Astrocyte of the cerebellum (primary cell): ENCODE results near the gene ATP5ME.

Experiments
- DNase-seq: peaks from one replicate; pipeline ENCODE4 v3.0.0-alpha.2; 2011; ENCODE audit warnings: low read depth
- H3K4me3 ChIP-seq: 2 replicates; pipeline ENCODE4 v1.5.1; 2011; ENCODE audit warnings: mild to moderate bottlenecking, low read depth, low read length, moderate library complexity
- CTCF ChIP-seq: IDR thresholded peaks from 2 replicates; pipeline ENCODE4 v1.5.1; 2012; ENCODE audit warnings: low read length, low read depth, moderate library complexity, mild to moderate bottlenecking; ENCODE audit errors: missing control alignments
- in situ Hi-C: cut with HindIII; loops from 2 replicates; pipeline ENCODE4 v1.10.0; 2017; ENCODE audit warnings: low sequenced_read_pairs

The ATP5ME gene

GRCh38 chr4:692771-693554 is 18.9 kb upstream of the ATP5ME start:
- in situ Hi-C loops: no loop called here
- DNase-seq: no peak
- H3K4me3 ChIP-seq: no peak overlapping the region
- no peak for TF ChIP-seq CTCF

GRCh38 chr4:689723-690122 is 15.6 kb upstream of the ATP5ME start:
- no peak overlapping the region for H3K4me3 ChIP-seq
- in situ Hi-C loops: no loop called here

GRCh38 chr4:688854-689681 is 15.0 kb upstream of the ATP5ME start, which contains the start of gene SLC49A3:
SLC49A3 (minus strand) TSS chr4:689151; CDS start chr4:689127, 24 bp downstream.
- peak within 1 kb of the TSS; percentile 18 for H3K4me3 ChIP-seq
- no peak for TF ChIP-seq CTCF
- in situ Hi-C loops: no loop called here
- DNase-seq: no peak

More at GRCh38 chr4:689723-690122, 15.6 kb upstream of the ATP5ME start:
- TF ChIP-seq CTCF: no peak
- no peak for DNase-seq

GRCh38 chr4:687971-688853 is 14.1 kb upstream of the ATP5ME start:
- TF ChIP-seq CTCF: no peak
- in situ Hi-C loops: no loop called here
- H3K4me3 ChIP-seq: peak overlapping the region; percentile 18
- no peak for DNase-seq

- no peak overlapping the region for H3K4me3 ChIP-seq
- TF ChIP-seq CTCF: no peak
- in situ Hi-C loops: no loop called here
- peak; percentile 28 for DNase-seq
Measured at GRCh38 chr4:687048-687970, 13.2 kb upstream of the ATP5ME start.
